MM.1S (cell line): ENCODE measurements around the gene FARS2.

Experiments
- DNase-seq: peaks from one replicate; pipeline ENCODE4 v3.0.0-alpha.2; 2015
- H2AFZ ChIP-seq: fragments of 300-600 bp; sonication (generic); 2 replicates; pipeline ENCODE4 v1.6.0; 2016; ENCODE audit warnings: antibody characterized with exemption, low read length
- H3F3A ChIP-seq: fragments of 300-600 bp; sonication (generic); 2 replicates; pipeline ENCODE4 v1.6.1; 2016; ENCODE audit warnings: mild to moderate bottlenecking, antibody characterized with exemption, low read length, moderate library complexity, mixed read lengths; ENCODE audit not compliant: insufficient read depth
- H3K27ac ChIP-seq: fragments of 300-600 bp; sonication (generic); 2 replicates; pipeline ENCODE4 v1.5.1; 2016; ENCODE audit warnings: mild to moderate bottlenecking, low read length
- H3K27me3 ChIP-seq: fragments of 300-600 bp; sonication (generic); replicated peaks from 2 replicates; pipeline ENCODE4 v1.6.0; 2016; ENCODE audit warnings: low read length; ENCODE audit not compliant: insufficient read depth
- H3K36me3 ChIP-seq: fragments of 300-600 bp; sonication (generic); replicated peaks from 2 replicates; pipeline ENCODE4 v1.6.1; 2016; ENCODE audit warnings: mild to moderate bottlenecking, low read length, mixed read lengths; ENCODE audit not compliant: insufficient read depth
- H3K4me1 ChIP-seq: fragments of 300-600 bp; sonication (generic); 2 replicates; pipeline ENCODE4 v1.6.1; 2016; ENCODE audit warnings: low read length, mixed read lengths
- H3K4me2 ChIP-seq: fragments of 300-600 bp; sonication (generic); 2 replicates; pipeline ENCODE4 v1.6.0; 2016; ENCODE audit warnings: low read depth, low read length
- H3K4me3 ChIP-seq: fragments of 300-600 bp; sonication (generic); 2 replicates; pipeline ENCODE4 v1.5.1; 2016; ENCODE audit warnings: low read length, mixed read lengths
- H3K79me2 ChIP-seq: fragments of 300-600 bp; sonication (generic); 2 replicates; pipeline ENCODE4 v1.6.1; 2016; ENCODE audit warnings: mixed run types, low read length, mixed read lengths
- H3K9ac ChIP-seq: fragments of 300-600 bp; sonication (generic); 2 replicates; pipeline ENCODE4 v1.6.1; 2016; ENCODE audit warnings: low read length, mixed read lengths
- H3K9me2 ChIP-seq: fragments of 300-600 bp; sonication (generic); replicated peaks from 2 replicates; pipeline ENCODE4 v1.6.1; 2016; ENCODE audit warnings: mild to moderate bottlenecking, low read length, mixed read lengths; ENCODE audit not compliant: insufficient read depth
- H3K9me3 ChIP-seq: fragments of 300-600 bp; sonication (generic); replicated peaks from 2 replicates; pipeline ENCODE4 v1.6.1; 2016; ENCODE audit warnings: mild to moderate bottlenecking, low read length, mixed read lengths; ENCODE audit not compliant: insufficient read depth
- H4K20me1 ChIP-seq: fragments of 300-600 bp; sonication (generic); 2 replicates; pipeline ENCODE4 v1.6.1; 2016; ENCODE audit warnings: mild to moderate bottlenecking, low read length, moderate library complexity, mixed read lengths; ENCODE audit not compliant: insufficient read depth
- EZH2 ChIP-seq: fragments of 300-600 bp; sonication (generic); optimal IDR thresholded peaks from 2 replicates; pipeline ENCODE3; 2017; ENCODE audit warnings: low read depth, mild to moderate bottlenecking, antibody characterized with exemption, low read length, mixed read lengths
- EZH2phosphoT487 ChIP-seq: fragments of 300-600 bp; sonication (generic); IDR thresholded peaks from 2 replicates; pipeline ENCODE4 v1.6.1; 2018; ENCODE audit warnings: antibody characterized with exemption, low read length
- TF ChIP-seq, protein P1 (sequence below): fragments of 300-600 bp; sonication (generic); IDR thresholded peaks from 2 replicates; pipeline ENCODE4 v1.5.1; 2016; ENCODE audit warnings: antibody characterized with exemption, low read length, mixed read lengths

The FARS2 gene

DNA sequence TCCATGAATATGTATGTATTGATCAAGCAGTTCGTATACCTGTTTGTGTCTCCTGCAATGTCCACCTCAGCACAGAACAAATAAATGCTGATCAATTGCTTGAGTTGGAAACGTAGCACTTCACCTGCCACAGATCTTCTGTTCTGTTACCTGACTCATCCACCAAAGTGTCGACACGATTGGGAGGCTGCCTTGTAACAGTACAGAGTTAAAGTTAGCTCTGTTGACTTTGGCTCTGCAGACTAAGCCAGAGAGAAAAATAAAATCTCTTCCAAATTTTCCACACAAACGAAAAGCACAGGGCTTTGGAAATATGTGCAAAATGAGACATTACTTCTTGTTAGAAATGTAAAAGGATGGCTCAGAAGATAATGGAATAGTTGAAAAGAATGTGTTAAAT, 500.1 kb downstream of the FARS2 start:
- Histone ChIP-seq H3K4me2 (no peak overlapping the region), H3K4me3 (no peak overlapping the region), H3K79me2 (no peaks in the 10 kb centered on the region), H3K9me3 (no peaks in the 10 kb centered on the region), H4K20me1 (no peaks in the 10 kb centered on the region), H3F3A (no peaks in the 10 kb centered on the region), H3K4me1 (no peaks in the 10 kb centered on the region), H3K9ac (no peak overlapping the region), H2AFZ (no peak overlapping the region), H3K27ac (no peak overlapping the region), H3K9me2 (no peaks in the 10 kb centered on the region), H3K27me3 (no peaks in the 10 kb centered on the region), H3K36me3 (no peaks in the 10 kb centered on the region)
- no peak for DNase-seq
- no peak for TF ChIP-seq EZH2
- TF ChIP-seq, protein P1, sequence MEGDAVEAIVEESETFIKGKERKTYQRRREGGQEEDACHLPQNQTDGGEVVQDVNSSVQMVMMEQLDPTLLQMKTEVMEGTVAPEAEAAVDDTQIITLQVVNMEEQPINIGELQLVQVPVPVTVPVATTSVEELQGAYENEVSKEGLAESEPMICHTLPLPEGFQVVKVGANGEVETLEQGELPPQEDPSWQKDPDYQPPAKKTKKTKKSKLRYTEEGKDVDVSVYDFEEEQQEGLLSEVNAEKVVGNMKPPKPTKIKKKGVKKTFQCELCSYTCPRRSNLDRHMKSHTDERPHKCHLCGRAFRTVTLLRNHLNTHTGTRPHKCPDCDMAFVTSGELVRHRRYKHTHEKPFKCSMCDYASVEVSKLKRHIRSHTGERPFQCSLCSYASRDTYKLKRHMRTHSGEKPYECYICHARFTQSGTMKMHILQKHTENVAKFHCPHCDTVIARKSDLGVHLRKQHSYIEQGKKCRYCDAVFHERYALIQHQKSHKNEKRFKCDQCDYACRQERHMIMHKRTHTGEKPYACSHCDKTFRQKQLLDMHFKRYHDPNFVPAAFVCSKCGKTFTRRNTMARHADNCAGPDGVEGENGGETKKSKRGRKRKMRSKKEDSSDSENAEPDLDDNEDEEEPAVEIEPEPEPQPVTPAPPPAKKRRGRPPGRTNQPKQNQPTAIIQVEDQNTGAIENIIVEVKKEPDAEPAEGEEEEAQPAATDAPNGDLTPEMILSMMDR = no peak
- no peak for TF ChIP-seq EZH2phosphoT487

DNA sequence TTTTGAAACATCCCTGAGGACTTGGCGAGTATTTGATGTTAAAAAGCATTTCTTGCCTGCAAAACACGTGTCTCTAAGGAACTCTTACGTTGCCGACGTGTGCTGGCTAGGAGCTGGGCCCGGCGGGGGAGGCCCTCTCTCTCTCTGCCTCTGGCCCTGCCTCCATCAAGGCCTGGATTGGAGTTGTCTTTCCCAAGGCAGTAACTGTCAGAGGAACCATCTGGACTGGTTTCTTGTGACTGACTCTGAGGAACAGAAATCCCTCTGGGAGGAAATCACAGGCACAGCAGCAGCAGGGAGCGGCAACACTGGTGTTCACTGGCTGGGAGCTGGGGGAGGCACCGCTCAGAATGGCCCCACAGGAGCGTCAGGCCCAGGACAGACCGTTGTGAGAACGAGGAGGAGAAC, 501.3 kb downstream of the FARS2 start:
- no peaks in the 10 kb centered on the region for H4K20me1 ChIP-seq
- no peak for DNase-seq
- no peaks in the 10 kb centered on the region for H3K4me1 ChIP-seq
- H3K4me2 ChIP-seq = no peak overlapping the region
- H3K79me2 ChIP-seq = no peaks in the 10 kb centered on the region
- no peak overlapping the region for H3K27ac ChIP-seq
- no peaks in the 10 kb centered on the region for H3K9me3 ChIP-seq
- H3K36me3 ChIP-seq = no peaks in the 10 kb centered on the region
- no peak overlapping the region for H3K9ac ChIP-seq
- TF ChIP-seq EZH2 = no peak
- TF ChIP-seq, protein P1 = no peak
- TF ChIP-seq EZH2phosphoT487 = no peak
- no peak overlapping the region for H3K4me3 ChIP-seq
- no peaks in the 10 kb centered on the region for H3F3A ChIP-seq
- H2AFZ ChIP-seq = no peak overlapping the region
- no peaks in the 10 kb centered on the region for H3K27me3 ChIP-seq
- no peaks in the 10 kb centered on the region for H3K9me2 ChIP-seq

- Histone ChIP-seq H3K4me1 (no peaks in the 10 kb centered on the region), H3K79me2 (no peaks in the 10 kb centered on the region), H3F3A (no peaks in the 10 kb centered on the region), H3K27me3 (no peaks in the 10 kb centered on the region), H3K9me3 (no peaks in the 10 kb centered on the region), H3K9me2 (no peaks in the 10 kb centered on the region), H3K27ac (no peak overlapping the region), H4K20me1 (no peaks in the 10 kb centered on the region), H3K9ac (no peak overlapping the region), H2AFZ (no peak overlapping the region), H3K4me2 (no peak overlapping the region), H3K4me3 (no peak overlapping the region), H3K36me3 (no peaks in the 10 kb centered on the region)
- TF ChIP-seq, protein P1 = no peak
- TF ChIP-seq EZH2 (no peak), EZH2phosphoT487 (no peak)
- DNase-seq = no peak
These were observed 502.1 kb downstream of the FARS2 start for GRCh38 chr6:5763407-5763806.

DNA sequence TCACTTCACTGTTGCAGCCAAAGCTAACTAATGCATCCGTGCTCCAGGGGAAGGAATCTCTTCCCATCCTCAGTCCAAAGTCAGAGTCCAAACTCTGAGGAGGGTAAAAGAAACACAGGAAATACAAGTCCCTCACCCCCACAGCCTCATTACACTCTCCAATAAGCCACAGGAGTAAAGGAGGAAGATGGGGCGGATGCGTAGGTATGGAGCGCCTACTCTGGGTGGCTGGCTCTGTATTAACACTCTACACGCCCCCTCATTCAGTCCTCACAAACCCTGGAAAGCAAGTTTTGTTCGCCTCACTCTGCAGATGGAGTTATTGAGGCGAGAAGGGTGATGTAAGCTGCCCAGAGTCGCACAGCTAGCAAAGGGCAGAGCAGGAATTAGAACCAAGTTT, 502.6 kb downstream of the FARS2 start:
- H3K27ac ChIP-seq = no peak overlapping the region
- H3K36me3 ChIP-seq = no peaks in the 10 kb centered on the region
- H3K9me2 ChIP-seq = no peaks in the 10 kb centered on the region
- DNase-seq = no peak
- no peaks in the 10 kb centered on the region for H4K20me1 ChIP-seq
- no peaks in the 10 kb centered on the region for H3K79me2 ChIP-seq
- H3K4me2 ChIP-seq = no peak overlapping the region
- H3K4me1 ChIP-seq = no peaks in the 10 kb centered on the region
- H3K9ac ChIP-seq = no peak overlapping the region
- TF ChIP-seq EZH2 (no peak), EZH2phosphoT487 (no peak)
- H3K27me3 ChIP-seq = no peaks in the 10 kb centered on the region
- H3F3A ChIP-seq = no peaks in the 10 kb centered on the region
- H2AFZ ChIP-seq = no peak overlapping the region
- H3K9me3 ChIP-seq = no peaks in the 10 kb centered on the region
- no peak overlapping the region for H3K4me3 ChIP-seq
